Immature natural killer cell (primary cell): ENCODE measurements around the gene SLCO2B1. TPM values are rescaled to one million over a fixed set of nuclear protein-coding genes. Genes with fewer than 3 reads are reported as not detected.
"Not testable (repeated sequence)": the region's sequence is repeated elsewhere in the genome, so short reads cannot be mapped to it uniquely, and the experiment has no call there.

ENCODE experiments used
- DNase-seq, 3 donors: peaks; one replicate each; pipeline ENCODE4 v3.0.0; 2022; ENCODE audit warnings: mixed read lengths in 1 of 3
- H3K27ac Mint-ChIP-seq, 6 donors: one replicate each; pipeline ENCODE4 v1.8.0; 2020; ENCODE audit warnings: mixed read lengths in 6 of 6, mild to moderate bottlenecking in 5 of 6, inconsistent platforms in 4 of 6, moderate library complexity in 3 of 6
- H3K27me3 Mint-ChIP-seq, 3 donors: one replicate each; pipeline ENCODE4 v1.8.0; 2020 to 2021; ENCODE audit warnings: low read depth in 3 of 3, mild to moderate bottlenecking in 3 of 3, mixed read lengths in 3 of 3, moderate library complexity in 3 of 3, inconsistent platforms in 1 of 3
- H3K36me3 Mint-ChIP-seq, 3 donors: one replicate each; pipeline ENCODE4 v1.8.0; 2020; ENCODE audit warnings: mixed read lengths in 3 of 3, inconsistent platforms in 2 of 3, mild to moderate bottlenecking in 2 of 3
- H3K4me1 Mint-ChIP-seq, 2 donors: one replicate each; pipeline ENCODE4 v1.8.0; 2020; ENCODE audit warnings: inconsistent platforms in 2 of 2, mild to moderate bottlenecking in 2 of 2, mixed read lengths in 2 of 2, moderate library complexity in 1 of 2
- H3K4me3 Mint-ChIP-seq, 5 donors: one replicate each; pipeline ENCODE4 v1.8.0; 2020; ENCODE audit warnings: mild to moderate bottlenecking in 5 of 5, mixed read lengths in 5 of 5, inconsistent platforms in 3 of 5, moderate library complexity in 3 of 5
- H3K9me3 Mint-ChIP-seq, 6 donors: one replicate each; pipeline ENCODE4 v1.8.0; 2020; ENCODE audit warnings: mild to moderate bottlenecking in 6 of 6, mixed read lengths in 6 of 6, inconsistent platforms in 4 of 6, moderate library complexity in 3 of 6
- polyA plus RNA-seq, 3 donors: library from polyadenylated mRNA; unstranded; fragments of 300-500 nt; fragmentation: Illumina TruSeq; gene quantifications; one replicate each; pipeline ENCODE4 v1.2.3, GENCODE V29; 2021

Gene SLCO2B1, protein sequence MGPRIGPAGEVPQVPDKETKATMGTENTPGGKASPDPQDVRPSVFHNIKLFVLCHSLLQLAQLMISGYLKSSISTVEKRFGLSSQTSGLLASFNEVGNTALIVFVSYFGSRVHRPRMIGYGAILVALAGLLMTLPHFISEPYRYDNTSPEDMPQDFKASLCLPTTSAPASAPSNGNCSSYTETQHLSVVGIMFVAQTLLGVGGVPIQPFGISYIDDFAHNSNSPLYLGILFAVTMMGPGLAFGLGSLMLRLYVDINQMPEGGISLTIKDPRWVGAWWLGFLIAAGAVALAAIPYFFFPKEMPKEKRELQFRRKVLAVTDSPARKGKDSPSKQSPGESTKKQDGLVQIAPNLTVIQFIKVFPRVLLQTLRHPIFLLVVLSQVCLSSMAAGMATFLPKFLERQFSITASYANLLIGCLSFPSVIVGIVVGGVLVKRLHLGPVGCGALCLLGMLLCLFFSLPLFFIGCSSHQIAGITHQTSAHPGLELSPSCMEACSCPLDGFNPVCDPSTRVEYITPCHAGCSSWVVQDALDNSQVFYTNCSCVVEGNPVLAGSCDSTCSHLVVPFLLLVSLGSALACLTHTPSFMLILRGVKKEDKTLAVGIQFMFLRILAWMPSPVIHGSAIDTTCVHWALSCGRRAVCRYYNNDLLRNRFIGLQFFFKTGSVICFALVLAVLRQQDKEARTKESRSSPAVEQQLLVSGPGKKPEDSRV
- polyA plus RNA-seq = not detected

DNA sequence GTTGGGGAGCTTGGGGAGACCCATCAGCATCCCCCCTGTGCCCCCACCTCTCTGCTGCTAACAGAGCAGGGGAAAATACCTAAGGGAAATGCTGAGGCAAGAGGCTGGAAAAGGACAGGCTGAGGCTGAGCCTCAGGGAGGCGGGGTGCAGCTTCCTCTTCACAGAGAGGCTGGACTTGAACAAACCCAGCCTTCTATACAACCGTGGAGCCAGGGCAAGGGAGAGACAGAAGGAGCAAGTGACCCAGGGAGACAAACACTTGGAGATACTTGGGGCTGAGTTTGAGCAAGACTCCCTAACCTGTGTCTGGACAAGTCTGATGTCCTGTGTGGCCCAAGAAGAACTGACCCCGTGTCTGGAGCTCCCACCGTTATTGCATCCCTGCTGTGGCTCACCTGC lies at the start of gene SLCO2B1:
SLCO2B1 (plus strand) TSS at position 229 of the 400 bp plus-strand sequence. CDS start 275 bp downstream, outside the sequence.
- H3K9me3 Mint-ChIP-seq = no peaks in the 10 kb centered on the region
- H3K36me3 Mint-ChIP-seq = no peaks in the 10 kb centered on the region
- H3K4me3 Mint-ChIP-seq = no peak within 1 kb of the TSS
- no peak within 1 kb of the TSS for H3K27ac Mint-ChIP-seq
- H3K27me3 Mint-ChIP-seq = peaks cover 2 to 10% (median 6%) of the 10 kb centered on the region in 3 donors
- H3K4me1 Mint-ChIP-seq = no peaks in the 10 kb centered on the region
- DNase-seq = no peak

DNA sequence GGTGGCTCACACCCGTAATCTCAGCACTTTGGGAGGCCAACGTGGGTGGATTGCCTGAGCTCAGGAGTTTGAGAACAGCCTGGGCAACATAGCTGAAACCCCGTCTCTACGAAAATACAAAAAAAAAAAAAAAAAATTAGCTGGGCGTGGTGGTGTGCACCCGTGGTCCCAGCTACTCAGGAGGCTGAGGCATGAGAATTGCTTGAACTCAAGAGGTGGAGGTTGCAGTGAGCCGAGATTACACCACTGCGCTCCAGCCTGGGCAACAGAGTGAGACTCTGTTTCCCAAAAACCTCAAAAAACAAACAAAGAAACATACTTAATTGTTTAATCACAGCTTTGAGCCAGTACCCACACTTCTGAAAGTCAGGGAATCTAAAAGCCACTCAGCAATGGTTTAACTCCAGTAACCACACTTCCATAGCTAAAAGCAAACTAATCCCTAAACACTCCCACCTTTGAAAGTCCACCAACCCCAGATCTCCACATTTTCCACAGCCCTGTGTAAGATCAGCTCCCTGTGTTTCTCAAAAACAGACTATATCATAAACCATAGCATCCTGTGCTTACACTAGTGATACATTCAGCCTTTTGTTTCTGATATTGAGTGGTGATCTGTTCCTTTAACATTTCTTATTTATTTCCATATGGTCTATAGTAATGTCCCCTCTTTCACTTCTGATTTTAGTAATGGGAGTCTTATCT lies 49.3 kb upstream of the SLCO2B1 start:
- DNase-seq = no peak
- peaks cover 2 to 4% (median 3%) of the 10 kb centered on the region in 3 donors for H3K27me3 Mint-ChIP-seq
- H3K36me3 Mint-ChIP-seq = no peaks in the 10 kb centered on the region
- H3K4me1 Mint-ChIP-seq = no peaks in the 10 kb centered on the region
- no peak overlapping the region for H3K27ac Mint-ChIP-seq
- no peak overlapping the region for H3K4me3 Mint-ChIP-seq
- peaks cover 0 to 1% (median 0%) of the 10 kb centered on the region in 6 donors for H3K9me3 Mint-ChIP-seq

DNA sequence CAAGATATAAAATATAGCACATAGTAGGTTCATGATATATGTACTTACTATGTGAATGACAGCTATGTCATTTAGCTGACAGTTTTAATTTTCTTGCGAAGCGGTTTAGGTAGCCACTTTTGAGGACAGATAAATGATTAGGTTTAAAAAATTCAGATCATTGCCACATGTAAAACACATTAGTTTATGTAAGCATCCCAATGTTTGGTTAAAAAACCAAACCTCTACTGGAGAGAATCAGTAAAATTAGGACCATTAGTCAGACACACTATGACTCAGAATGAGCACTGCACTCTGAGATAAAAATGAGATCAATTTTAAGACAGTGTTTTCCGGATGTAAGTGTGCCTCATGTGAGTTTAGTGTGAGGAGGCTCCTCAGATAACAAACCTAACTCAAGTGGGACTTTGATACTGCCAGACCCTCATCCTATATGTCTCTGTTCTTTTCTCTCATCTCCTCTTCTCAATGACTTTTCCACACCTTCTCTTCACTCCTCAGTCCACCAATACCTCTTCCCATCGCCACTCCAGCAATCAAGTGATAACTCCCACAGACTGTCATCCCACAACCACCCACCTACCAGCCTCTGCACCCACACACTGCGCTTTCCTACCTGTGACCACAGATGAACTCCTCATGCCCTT lies 47.4 kb upstream of the SLCO2B1 start:
- Mint-ChIP-seq H3K27ac (no peak overlapping the region), H3K9me3 (peaks cover 0 to 1% (median 0%) of the 10 kb centered on the region in 6 donors), H3K36me3 (no peaks in the 10 kb centered on the region), H3K27me3 (peaks cover 2 to 4% (median 2%) of the 10 kb centered on the region in 3 donors), H3K4me1 (no peaks in the 10 kb centered on the region), H3K4me3 (no peak overlapping the region)
- no peak for DNase-seq

DNA sequence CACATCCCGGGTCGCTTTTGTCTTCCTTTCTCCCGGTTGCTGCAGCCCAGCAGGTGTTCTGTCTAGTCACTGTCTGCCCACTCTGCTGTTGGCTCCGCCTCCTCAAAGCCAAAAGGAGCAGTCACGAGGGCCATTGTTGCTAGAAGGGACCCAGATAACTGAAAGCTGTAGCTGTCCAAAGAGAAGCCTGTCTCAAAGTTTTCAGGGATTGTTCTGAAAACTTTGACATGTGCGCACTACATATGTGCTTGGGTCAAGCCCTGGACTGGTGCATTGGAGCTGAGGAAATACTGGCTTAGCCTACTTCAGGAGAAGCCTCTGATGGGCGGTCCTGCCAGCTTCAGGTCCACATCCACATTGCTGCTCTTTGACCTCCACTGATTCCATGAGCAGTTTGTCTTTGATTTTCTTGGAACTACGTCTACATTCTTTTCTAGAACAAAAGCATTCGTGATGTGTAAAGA lies 45.4 kb upstream of the SLCO2B1 start:
- Mint-ChIP-seq H3K4me1 (no peaks in the 10 kb centered on the region), H3K9me3 (peaks cover 0 to 1% (median 0%) of the 10 kb centered on the region in 6 donors), H3K4me3 (no peak overlapping the region), H3K27ac (no peak overlapping the region), H3K27me3 (peaks cover 0 to 6% (median 2%) of the 10 kb centered on the region in 3 donors), H3K36me3 (no peaks in the 10 kb centered on the region)
- DNase-seq = no peak

DNA sequence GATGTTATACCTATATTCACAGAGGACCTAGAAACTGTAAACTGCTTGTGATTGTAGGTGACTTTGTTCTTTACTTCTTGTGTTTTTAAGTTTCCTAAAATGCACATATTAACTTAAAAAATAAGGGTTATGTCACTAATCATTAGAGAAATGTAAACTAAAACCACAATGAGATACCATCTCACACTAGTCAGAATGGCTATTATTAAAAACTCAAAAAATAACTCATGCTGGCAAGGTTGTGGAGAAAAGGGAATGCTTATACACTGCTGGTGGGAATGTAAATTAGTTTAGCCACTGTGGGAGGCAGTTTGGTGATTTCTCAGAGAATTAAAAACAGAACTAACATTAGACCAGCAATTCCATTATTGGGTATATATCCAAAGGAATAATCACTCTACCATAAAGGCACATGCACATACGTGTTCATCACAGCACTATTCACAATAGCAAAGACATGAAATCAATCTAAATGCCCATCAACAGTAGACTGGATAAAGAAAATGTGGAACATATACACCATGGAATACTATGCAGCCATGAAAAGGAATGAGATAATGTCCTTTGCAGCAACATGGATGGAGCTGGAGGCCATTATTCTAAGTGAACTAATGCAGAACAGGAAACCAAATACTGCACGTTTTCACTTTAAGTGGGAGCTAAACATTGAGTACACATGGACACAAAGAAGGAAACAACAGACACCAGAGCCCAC lies 44.8 kb upstream of the SLCO2B1 start:
- not testable (repeated sequence) for DNase-seq, H3K4me3 Mint-ChIP-seq, H3K9me3 Mint-ChIP-seq, H3K36me3 Mint-ChIP-seq, H3K27ac Mint-ChIP-seq, H3K27me3 Mint-ChIP-seq, H3K4me1 Mint-ChIP-seq

DNA sequence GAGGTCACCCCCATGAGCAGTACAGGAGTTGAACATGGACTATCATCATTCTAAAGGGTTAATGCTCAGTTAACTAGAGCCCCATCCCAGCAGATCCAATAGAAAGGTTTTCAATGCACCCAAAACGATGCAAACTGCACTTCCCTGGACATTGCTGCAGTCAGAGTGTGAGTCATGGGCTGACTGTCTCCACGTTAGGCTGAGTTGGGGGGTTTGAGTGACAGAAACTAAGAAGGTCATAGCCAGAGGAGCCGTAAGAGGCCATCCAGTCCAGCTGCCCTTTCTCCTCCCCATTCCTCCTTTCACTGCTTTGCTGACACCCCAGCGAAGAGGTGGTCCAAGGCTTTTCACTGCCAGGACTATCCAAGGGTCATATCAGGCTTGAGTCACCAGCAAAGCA lies 43.7 kb upstream of the SLCO2B1 start:
- H3K4me1 Mint-ChIP-seq = no peaks in the 10 kb centered on the region
- H3K4me3 Mint-ChIP-seq = no peak overlapping the region
- H3K36me3 Mint-ChIP-seq = no peaks in the 10 kb centered on the region
- DNase-seq = no peak
- H3K9me3 Mint-ChIP-seq = peaks cover 0 to 7% (median 5%) of the 10 kb centered on the region in 6 donors
- H3K27me3 Mint-ChIP-seq = peaks cover 0 to 5% (median 4%) of the 10 kb centered on the region in 3 donors
- H3K27ac Mint-ChIP-seq = no peak overlapping the region

DNA sequence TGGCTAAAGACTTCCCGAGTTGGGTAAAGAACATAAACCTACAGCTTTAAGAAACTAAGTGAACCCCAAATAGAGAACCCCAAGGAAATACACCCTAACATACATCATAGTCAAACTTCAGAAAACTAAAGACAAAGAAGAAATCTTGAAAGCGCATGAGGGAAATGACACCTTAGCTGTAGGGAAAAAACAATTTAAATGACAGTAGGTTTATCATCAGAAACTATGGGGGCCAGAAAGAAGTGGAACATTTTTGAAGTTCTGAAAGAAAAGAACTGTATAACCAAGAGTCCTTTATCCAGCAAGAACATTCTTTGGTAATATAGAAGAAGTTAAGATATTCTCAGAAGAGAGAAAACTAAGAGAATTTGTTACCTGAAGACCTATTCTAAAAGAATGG lies 38.7 kb upstream of the SLCO2B1 start:
- no peak for DNase-seq
- peaks cover 0 to 3% (median 0%) of the 10 kb centered on the region in 3 donors for H3K36me3 Mint-ChIP-seq
- peaks cover 1 to 26% (median 2%) of the 10 kb centered on the region in 3 donors for H3K27me3 Mint-ChIP-seq
- no peaks in the 10 kb centered on the region for H3K4me1 Mint-ChIP-seq
- H3K9me3 Mint-ChIP-seq = peaks cover 4 to 26% (median 11%) of the 10 kb centered on the region in 6 donors
- H3K4me3 Mint-ChIP-seq = no peak overlapping the region
- H3K27ac Mint-ChIP-seq = no peak overlapping the region

DNA sequence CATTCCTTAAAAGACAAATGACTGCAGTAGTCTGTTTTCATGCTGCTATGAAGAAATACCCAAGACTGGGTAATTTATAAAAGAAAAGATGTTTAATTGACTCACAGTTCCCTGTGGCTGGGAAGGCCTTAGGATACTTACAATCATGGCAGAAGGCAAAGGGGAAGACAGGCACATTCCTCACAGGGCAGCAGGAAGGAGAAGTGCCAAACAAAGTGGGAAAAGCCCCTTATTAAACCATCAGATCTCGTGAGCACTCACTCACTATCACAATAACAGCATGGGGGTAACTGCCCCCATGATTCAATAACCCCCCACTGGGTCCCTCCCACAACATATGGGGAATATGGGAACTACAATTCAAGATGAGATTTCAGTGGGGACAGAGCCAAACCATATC lies 37.9 kb upstream of the SLCO2B1 start:
- H3K27ac Mint-ChIP-seq = no peak overlapping the region
- H3K4me3 Mint-ChIP-seq = no peak overlapping the region
- H3K4me1 Mint-ChIP-seq = no peaks in the 10 kb centered on the region
- no peak for DNase-seq
- H3K27me3 Mint-ChIP-seq = peaks cover 2 to 26% (median 5%) of the 10 kb centered on the region in 3 donors
- peaks cover 4 to 26% (median 11%) of the 10 kb centered on the region in 6 donors for H3K9me3 Mint-ChIP-seq
- peaks cover 0 to 3% (median 0%) of the 10 kb centered on the region in 3 donors for H3K36me3 Mint-ChIP-seq

DNA sequence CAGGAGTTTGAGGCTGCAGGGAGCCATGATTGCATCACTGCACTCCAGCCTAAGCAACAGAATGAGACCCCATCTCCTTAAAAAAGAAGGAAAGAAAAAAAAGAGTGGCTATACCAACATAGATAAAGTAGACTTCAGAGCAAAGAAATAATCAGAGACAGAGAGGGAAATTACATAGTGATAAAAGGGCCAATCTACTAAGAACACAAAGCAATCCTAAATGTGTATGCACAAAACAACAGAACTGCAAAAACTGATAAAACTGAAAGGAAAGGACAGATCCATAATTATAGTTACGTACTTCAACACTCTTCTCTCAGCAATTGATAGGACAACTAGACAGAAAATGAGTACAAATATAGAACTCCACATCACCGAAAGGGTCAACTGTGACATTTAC lies 36.4 kb upstream of the SLCO2B1 start:
- Mint-ChIP-seq H3K9me3 (peaks cover 4 to 26% (median 12%) of the 10 kb centered on the region in 6 donors), H3K27me3 (peaks cover 3 to 26% (median 5%) of the 10 kb centered on the region in 3 donors)
- DNase-seq = no peak

DNA sequence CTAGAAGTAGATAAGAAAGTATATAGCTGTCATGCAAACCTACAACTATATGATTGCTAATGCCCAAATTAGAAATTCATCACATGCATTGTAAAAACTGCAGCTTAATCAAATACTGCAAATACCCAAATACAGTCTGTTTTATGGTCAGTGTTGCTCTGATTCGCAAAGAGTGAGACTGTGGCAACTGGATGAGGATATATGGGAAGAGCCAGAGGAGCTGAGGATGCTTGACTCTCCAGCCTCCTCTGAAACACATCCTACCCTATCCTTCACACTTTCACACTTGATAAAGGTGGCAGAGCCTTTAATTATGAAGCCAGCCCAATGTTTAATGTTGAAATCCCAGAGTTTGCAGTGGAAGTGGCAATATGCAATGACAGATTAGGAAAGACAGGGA lies 32.3 kb upstream of the SLCO2B1 start:
- Mint-ChIP-seq H3K27me3 (peaks cover 3 to 25% (median 5%) of the 10 kb centered on the region in 3 donors), H3K36me3 (peaks cover 0 to 3% (median 0%) of the 10 kb centered on the region in 3 donors), H3K9me3 (peaks cover 4 to 12% (median 9%) of the 10 kb centered on the region in 6 donors), H3K4me1 (no peaks in the 10 kb centered on the region), H3K4me3 (no peak overlapping the region), H3K27ac (no peak overlapping the region)
- no peak for DNase-seq

More for the DNA sequence above, 36.4 kb upstream of the SLCO2B1 start:
- H3K27ac Mint-ChIP-seq = no peak overlapping the region
- H3K4me1 Mint-ChIP-seq = no peaks in the 10 kb centered on the region
- peaks cover 0 to 5% (median 0%) of the 10 kb centered on the region in 3 donors for H3K36me3 Mint-ChIP-seq
- H3K4me3 Mint-ChIP-seq = no peak overlapping the region

DNA sequence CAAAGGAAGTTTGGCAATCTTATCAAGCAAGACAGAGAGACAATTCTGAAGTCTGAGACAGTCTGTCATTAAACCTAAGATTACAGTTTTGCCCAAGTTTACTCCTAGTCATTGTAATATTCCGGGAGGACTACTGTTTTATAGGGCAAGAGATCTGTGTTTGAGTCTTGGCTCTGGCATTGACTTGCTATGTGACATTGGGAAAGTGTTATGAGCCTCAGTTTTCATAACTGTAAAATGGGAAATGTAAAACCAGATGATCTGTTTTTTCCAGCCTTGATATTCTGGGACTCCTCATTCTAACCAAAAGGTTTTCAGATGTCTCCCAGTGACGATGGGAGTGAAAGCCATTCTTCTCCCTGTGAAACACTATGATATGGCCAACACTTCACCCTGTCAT lies 24.3 kb upstream of the SLCO2B1 start:
- H3K27ac Mint-ChIP-seq = no peak overlapping the region
- H3K27me3 Mint-ChIP-seq = peaks cover 1 to 10% (median 4%) of the 10 kb centered on the region in 3 donors
- no peaks in the 10 kb centered on the region for H3K4me1 Mint-ChIP-seq
- H3K36me3 Mint-ChIP-seq = no peaks in the 10 kb centered on the region
- no peak overlapping the region for H3K4me3 Mint-ChIP-seq
- no peaks in the 10 kb centered on the region for H3K9me3 Mint-ChIP-seq
- no peak for DNase-seq

DNA sequence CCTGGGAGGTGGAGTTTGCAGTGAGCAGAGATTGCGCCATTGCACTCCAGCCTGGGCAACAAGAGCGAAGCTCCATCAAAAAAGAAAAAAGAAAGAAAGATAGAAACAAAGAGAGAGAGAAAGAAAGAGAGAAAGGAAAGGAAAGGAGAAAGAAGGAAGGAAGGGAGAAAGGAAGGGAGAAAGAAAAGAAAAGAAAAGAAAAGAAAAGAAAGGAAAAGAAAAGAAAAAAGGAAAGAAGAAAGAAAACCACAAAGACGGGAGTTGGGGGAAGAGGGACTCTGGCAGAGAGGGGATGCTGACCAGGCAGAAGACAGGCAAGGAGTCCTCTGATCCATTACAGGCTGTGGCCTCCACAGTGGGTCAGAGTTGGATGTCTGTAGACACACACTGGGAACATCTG lies 18.8 kb upstream of the SLCO2B1 start:
- Mint-ChIP-seq H3K36me3 (no peaks in the 10 kb centered on the region), H3K27ac (no peak overlapping the region), H3K27me3 (peaks cover 3 to 7% (median 4%) of the 10 kb centered on the region in 3 donors), H3K9me3 (no peaks in the 10 kb centered on the region), H3K4me3 (no peak overlapping the region), H3K4me1 (no peaks in the 10 kb centered on the region)
- no peak for DNase-seq

DNA sequence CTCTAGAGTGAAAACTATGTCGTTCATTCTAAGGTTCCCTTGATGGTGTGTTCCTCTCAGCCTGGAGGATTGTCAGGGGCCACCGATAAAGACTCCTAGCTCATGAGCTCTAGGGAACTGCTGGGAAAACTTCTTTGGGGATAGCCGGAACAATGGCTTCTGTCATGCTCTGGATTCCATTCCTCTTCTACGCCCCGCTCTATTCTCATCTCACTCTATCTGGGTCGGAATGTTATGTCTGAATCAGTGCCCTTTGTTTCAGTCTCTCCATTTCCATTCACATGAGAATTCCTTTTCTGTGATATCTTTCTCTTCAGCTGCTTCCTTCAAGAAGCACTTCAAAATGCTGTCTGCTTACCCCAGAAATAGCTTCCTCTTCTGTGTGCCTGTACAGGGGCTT lies 16.9 kb upstream of the SLCO2B1 start:
- Mint-ChIP-seq H3K4me1 (no peaks in the 10 kb centered on the region), H3K4me3 (no peak overlapping the region), H3K27me3 (peaks cover 3 to 11% (median 4%) of the 10 kb centered on the region in 3 donors), H3K36me3 (no peaks in the 10 kb centered on the region), H3K9me3 (no peaks in the 10 kb centered on the region), H3K27ac (no peak overlapping the region)
- DNase-seq = no peak
